GM12878 (cell line): ENCODE measurements around the gene MICAL3. TPM values are rescaled to one million over a fixed set of nuclear protein-coding genes. Genes with fewer than 3 reads are reported as not detected.

Experiments
- GABPA ChIP-seq: IDR thresholded peaks from 2 replicates; pipeline ENCODE4 v1.6.1; 2014; ENCODE audit warnings: antibody characterized with exemption, low read depth, mild to moderate bottlenecking, inconsistent platforms
- HCFC1 ChIP-seq: fragments of 150-350 bp; IDR thresholded peaks from 2 replicates; pipeline ENCODE4 v1.6.1; 2014; ENCODE audit warnings: low read length
- NFYA ChIP-seq: IDR thresholded peaks from 2 replicates; pipeline ENCODE4 v1.6.1; 2011; ENCODE audit warnings: low read depth, mild to moderate bottlenecking, low read length, improper control_type of control experiment, borderline replicate concordance
- SRF ChIP-seq, 2 experiments: IDR thresholded peaks; 2 replicates each; pipeline ENCODE4 v1.6.1; 2011; ENCODE audit warnings: low read depth in 2 of 2, low read length in 2 of 2, mild to moderate bottlenecking in 1 of 2, moderate library complexity in 1 of 2
- polyA plus RNA-seq, 11 experiments: library from polyadenylated mRNA; depleted of rRNA in 4 of 11; unstranded in 6 of 11; stranded (reverse) in 5 of 11; fragments of >200 nt; fragmentation: Nextera tagmentation in 4 of 11; fragmentation: Illumina TruSeq in 1 of 11; extraction: Ambion mirVana in 4 of 11; extraction: Trizol in 1 of 11; gene quantifications; 1 replicate in 1 of 11; 2 replicates in 10 of 11; pipeline versions ENCODE4 v1.2.1 to v1.2.3, GENCODE V29; 2011 to 2016; ENCODE audit warnings: inconsistent platforms in 2 of 11, missing spikeins in 2 of 11, low read depth in 1 of 11
- total RNA-seq, 4 experiments: library from RNA; depleted of rRNA in 3 of 4; stranded (reverse); fragments of >200 nt in 3 of 4; fragmentation: Illumina TruSeq in 1 of 4; extraction: Trizol in 1 of 4; gene quantifications; 2 replicates each; pipeline versions ENCODE4 v1.2.1 to v1.2.3, GENCODE V29; 2013 to 2021
- TF ChIP-seq, protein P1 (sequence below): IDR thresholded peaks from 2 replicates; pipeline ENCODE4 v1.6.1; 2012; ENCODE audit warnings: mild to moderate bottlenecking, low read depth, low read length
- TF ChIP-seq, protein P2 (sequence below): fragments of 450-650 bp; IDR thresholded peaks from 2 replicates; pipeline ENCODE4 v1.6.1; 2016; ENCODE audit warnings: mild to moderate bottlenecking
- TF ChIP-seq, protein P3 (sequence below): IDR thresholded peaks from 2 replicates; pipeline ENCODE4 v1.6.1; 2011; ENCODE audit warnings: borderline replicate concordance, low read depth, mild to moderate bottlenecking, moderate library complexity, mixed read lengths, low read length; ENCODE audit not compliant: insufficient read depth; ENCODE audit errors: extremely low read length

Gene MICAL3
- total and polyA plus RNA-seq, 10 of the 15 experiments (the other 5 are each of a cell fraction or from before 2014, with no cell fraction given) = 2.6 to 92.2 (median 24.0) TPM

DNA sequence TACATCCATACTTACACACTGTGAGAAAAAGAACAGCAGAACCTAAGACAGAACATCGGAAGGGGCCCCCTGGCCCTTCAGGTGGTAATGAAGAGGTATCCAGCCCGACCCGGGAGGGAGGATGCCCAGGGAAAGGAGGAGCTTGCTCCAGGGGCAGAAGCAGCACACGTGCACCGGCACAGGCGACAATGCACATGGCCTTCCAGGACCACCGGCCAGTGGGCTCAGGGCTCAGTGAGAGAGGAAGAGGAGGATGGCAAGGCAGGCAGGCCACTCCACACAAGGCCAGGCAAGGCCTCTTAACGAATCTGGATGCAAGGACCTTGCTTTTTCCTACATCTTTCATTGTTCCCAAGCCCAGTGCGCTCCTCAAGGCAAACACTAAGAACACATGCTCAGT is 52.6 kb downstream of the MICAL3 start (continued):
- TF ChIP-seq, protein P1, sequence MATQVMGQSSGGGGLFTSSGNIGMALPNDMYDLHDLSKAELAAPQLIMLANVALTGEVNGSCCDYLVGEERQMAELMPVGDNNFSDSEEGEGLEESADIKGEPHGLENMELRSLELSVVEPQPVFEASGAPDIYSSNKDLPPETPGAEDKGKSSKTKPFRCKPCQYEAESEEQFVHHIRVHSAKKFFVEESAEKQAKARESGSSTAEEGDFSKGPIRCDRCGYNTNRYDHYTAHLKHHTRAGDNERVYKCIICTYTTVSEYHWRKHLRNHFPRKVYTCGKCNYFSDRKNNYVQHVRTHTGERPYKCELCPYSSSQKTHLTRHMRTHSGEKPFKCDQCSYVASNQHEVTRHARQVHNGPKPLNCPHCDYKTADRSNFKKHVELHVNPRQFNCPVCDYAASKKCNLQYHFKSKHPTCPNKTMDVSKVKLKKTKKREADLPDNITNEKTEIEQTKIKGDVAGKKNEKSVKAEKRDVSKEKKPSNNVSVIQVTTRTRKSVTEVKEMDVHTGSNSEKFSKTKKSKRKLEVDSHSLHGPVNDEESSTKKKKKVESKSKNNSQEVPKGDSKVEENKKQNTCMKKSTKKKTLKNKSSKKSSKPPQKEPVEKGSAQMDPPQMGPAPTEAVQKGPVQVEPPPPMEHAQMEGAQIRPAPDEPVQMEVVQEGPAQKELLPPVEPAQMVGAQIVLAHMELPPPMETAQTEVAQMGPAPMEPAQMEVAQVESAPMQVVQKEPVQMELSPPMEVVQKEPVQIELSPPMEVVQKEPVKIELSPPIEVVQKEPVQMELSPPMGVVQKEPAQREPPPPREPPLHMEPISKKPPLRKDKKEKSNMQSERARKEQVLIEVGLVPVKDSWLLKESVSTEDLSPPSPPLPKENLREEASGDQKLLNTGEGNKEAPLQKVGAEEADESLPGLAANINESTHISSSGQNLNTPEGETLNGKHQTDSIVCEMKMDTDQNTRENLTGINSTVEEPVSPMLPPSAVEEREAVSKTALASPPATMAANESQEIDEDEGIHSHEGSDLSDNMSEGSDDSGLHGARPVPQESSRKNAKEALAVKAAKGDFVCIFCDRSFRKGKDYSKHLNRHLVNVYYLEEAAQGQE = no peak
- TF ChIP-seq HCFC1 = no peak
- no peak for TF ChIP-seq GABPA
- TF ChIP-seq NFYA = no peak
- TF ChIP-seq, protein P2, sequence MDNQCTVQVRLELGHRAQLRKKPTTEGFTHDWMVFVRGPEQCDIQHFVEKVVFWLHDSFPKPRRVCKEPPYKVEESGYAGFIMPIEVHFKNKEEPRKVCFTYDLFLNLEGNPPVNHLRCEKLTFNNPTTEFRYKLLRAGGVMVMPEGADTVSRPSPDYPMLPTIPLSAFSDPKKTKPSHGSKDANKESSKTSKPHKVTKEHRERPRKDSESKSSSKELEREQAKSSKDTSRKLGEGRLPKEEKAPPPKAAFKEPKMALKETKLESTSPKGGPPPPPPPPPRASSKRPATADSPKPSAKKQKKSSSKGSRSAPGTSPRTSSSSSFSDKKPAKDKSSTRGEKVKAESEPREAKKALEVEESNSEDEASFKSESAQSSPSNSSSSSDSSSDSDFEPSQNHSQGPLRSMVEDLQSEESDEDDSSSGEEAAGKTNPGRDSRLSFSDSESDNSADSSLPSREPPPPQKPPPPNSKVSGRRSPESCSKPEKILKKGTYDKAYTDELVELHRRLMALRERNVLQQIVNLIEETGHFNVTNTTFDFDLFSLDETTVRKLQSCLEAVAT = no peak
- TF ChIP-seq SRF (IDR thresholded peaks at IDR 0.05; ENCODE audit: low read depth in 2 of 2, low read length in 2 of 2) = no peak
- TF ChIP-seq, protein P3, sequence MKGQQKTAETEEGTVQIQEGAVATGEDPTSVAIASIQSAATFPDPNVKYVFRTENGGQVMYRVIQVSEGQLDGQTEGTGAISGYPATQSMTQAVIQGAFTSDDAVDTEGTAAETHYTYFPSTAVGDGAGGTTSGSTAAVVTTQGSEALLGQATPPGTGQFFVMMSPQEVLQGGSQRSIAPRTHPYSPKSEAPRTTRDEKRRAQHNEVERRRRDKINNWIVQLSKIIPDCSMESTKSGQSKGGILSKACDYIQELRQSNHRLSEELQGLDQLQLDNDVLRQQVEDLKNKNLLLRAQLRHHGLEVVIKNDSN = no peak
